HG03571 (cell line): ENCODE data around the gene SMYD3.

Source experiments
- ATAC-seq: cut with Tn5 transposase; IDR thresholded peaks from one replicate; pipeline ENCODE4 v1.9.1; 2021; ENCODE audit not compliant: unreplicated experiment

SMYD3 gene

GRCh38 chr1:245710961-245711903 is 795.8 kb downstream of the SMYD3 start:
- ATAC-seq = no peak

- ATAC-seq = no peak
Observed at GRCh38 chr1:245707941-245708340, 799.1 kb downstream of the SMYD3 start.

GRCh38 chr1:245704765-245705164 is 802.3 kb downstream of the SMYD3 start:
- no peak for ATAC-seq

GRCh38 chr1:245704341-245704740 is 802.7 kb downstream of the SMYD3 start:
- no peak for ATAC-seq

- no peak for ATAC-seq
Observed at GRCh38 chr1:245702346-245702745, 804.7 kb downstream of the SMYD3 start.

GRCh38 chr1:245701631-245702030 is 805.4 kb downstream of the SMYD3 start:
- ATAC-seq = no peak

- no peak for ATAC-seq
Observed at GRCh38 chr1:245700631-245701030, 806.4 kb downstream of the SMYD3 start.
